ENCODE measurements around the gene ZNF207.
A peak's percentile ranks its signal among the peaks of the same experiment; 100 is the strongest.
"Not testable (repeated sequence)": the region's sequence is repeated elsewhere in the genome, so short reads cannot be mapped to it uniquely, and the experiment has no call there.

The ZNF207 gene

GRCh38 chr17:32348483-32348800, 1.5 kb upstream of the ZNF207 start:
- no peak overlapping the region for H3K27ac ChIP-seq
- no peak overlapping the region for H3K4me3 ChIP-seq
- DNase-seq (ENCODE audit: low spot score): no peak
- TF ChIP-seq, protein P1, sequence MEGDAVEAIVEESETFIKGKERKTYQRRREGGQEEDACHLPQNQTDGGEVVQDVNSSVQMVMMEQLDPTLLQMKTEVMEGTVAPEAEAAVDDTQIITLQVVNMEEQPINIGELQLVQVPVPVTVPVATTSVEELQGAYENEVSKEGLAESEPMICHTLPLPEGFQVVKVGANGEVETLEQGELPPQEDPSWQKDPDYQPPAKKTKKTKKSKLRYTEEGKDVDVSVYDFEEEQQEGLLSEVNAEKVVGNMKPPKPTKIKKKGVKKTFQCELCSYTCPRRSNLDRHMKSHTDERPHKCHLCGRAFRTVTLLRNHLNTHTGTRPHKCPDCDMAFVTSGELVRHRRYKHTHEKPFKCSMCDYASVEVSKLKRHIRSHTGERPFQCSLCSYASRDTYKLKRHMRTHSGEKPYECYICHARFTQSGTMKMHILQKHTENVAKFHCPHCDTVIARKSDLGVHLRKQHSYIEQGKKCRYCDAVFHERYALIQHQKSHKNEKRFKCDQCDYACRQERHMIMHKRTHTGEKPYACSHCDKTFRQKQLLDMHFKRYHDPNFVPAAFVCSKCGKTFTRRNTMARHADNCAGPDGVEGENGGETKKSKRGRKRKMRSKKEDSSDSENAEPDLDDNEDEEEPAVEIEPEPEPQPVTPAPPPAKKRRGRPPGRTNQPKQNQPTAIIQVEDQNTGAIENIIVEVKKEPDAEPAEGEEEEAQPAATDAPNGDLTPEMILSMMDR (IDR thresholded peaks at IDR 0.05): no peak

DNA sequence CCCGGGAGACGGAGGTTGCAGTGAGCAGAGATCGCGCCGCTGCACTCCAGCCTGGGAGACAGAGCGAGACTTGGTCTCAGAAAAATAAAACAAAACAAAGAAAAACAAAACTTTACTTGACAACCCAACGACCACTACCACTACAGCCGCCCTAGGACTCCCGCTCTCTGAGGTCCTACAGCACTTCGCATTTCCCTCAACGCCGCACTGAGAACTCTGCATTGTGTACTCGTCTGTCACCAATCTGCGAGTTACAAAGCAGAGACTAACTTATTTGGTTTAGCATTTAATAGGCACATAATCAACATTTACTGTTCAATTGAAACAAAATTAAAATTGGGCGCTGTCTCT, 479 bp upstream of the ZNF207 start:
- Histone ChIP-seq H3K4me3 (peak overlapping the region; percentile 80), H3K27ac (peak overlapping the region; percentile 94 to 96)
- TF ChIP-seq, protein P1 (IDR thresholded peaks at IDR 0.05): no peak
- DNase-seq (ENCODE audit: low spot score): no peak

DNA sequence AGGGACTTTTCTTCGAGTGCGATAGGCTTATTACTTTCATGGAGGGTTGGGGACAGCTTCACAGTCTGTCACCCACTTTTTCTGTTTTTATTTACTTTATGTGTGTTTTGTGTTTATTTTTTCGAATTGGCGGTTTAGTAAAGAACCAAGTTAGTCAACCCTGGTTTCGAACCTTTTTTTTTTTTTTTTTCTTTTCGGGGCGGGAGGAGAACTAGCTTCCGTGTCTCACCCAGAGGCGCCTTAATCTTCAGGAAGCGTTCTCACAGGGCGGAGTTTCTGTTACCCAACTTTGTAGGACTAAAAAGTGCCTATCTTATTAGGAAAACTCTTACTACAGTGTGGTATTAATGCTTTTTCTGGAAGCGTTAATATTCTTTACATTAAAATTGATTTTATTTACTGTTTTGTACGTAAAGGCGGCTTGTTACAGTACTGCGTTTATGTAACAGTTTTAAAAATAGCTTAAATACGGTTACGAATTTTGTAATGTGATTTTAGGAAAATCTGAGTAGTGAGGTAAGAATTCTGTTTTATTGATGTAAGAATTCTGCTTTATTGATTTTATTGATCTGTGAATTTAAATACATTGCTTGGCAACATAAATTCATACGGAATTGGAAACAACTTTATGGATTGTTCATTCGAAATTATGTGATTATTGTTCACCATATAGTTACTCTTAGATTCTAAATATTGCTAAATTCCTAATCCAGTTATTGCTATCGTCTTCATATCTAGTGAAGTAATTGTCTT, 885 bp downstream of the ZNF207 start:
- TF ChIP-seq, protein P1 (IDR thresholded peaks at IDR 0.05): no peak
- Histone ChIP-seq H3K27ac (peak overlapping the region; percentile 94 to 96), H3K4me3 (peak overlapping the region; percentile 80)
- DNase-seq (ENCODE audit: low spot score): no peak

DNA sequence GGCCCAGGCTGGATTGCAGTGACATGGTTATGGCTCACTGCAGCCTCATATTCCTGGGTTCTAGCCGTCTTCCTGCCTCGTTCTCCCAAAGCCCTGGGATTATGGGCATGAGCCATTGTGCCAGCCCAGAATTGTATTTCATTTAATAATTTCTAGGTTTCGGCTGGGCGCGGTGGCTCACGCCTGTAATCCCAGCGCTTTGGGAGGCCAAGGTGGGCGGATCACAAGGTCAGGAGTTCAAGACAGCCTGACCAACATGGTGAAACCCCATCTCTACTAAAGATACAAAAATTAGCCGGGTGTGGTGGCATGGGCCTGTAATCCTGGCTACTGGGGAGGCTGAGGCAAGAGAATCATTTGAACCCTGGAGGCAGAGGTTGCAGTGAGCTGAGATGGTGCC, 2.8 kb downstream of the ZNF207 start:
- DNase-seq (ENCODE audit: low spot score); H3K27ac ChIP-seq: not testable (repeated sequence)
- H3K4me3 ChIP-seq: peak overlapping the region; percentile 80

- no peak for DNase-seq (ENCODE audit: low spot score)
- no peak overlapping the region for H3K27ac ChIP-seq
- TF ChIP-seq, protein P1 (IDR thresholded peaks at IDR 0.05): no peak
- H3K4me3 ChIP-seq: peak overlapping the region; percentile 49
Measured at GRCh38 chr17:32355649-32356377, 5.9 kb downstream of the ZNF207 start.

- Histone ChIP-seq H3K27ac (no peak overlapping the region), H3K4me3 (peak overlapping the region; percentile 49)
- DNase-seq (ENCODE audit: low spot score): no peak
- TF ChIP-seq, protein P1 (IDR thresholded peaks at IDR 0.05): no peak
Measured at GRCh38 chr17:32356378-32356743, 6.4 kb downstream of the ZNF207 start.

- no peak overlapping the region for H3K27ac ChIP-seq
Measured at GRCh38 chr17:32356750-32357149, 6.8 kb downstream of the ZNF207 start.

More at GRCh38 chr17:32356750-32357149, 6.8 kb downstream of the ZNF207 start:
- DNase-seq (ENCODE audit: low spot score): no peak
- no peak overlapping the region for H3K4me3 ChIP-seq
- TF ChIP-seq, protein P1 (IDR thresholded peaks at IDR 0.05): no peak
